Islet precursor cell (in vitro differentiated cells): ENCODE data around the gene CLEC4D.
A peak's percentile ranks its signal among the peaks of the same experiment; 100 is the strongest.
"Not testable (repeated sequence)": the region's sequence is repeated elsewhere in the genome, so short reads cannot be mapped to it uniquely, and the experiment has no call there.

ENCODE experiments used
- DNase-seq: peaks from one replicate; pipeline ENCODE4 v3.0.0-alpha.2; 2018

Gene CLEC4D

DNA sequence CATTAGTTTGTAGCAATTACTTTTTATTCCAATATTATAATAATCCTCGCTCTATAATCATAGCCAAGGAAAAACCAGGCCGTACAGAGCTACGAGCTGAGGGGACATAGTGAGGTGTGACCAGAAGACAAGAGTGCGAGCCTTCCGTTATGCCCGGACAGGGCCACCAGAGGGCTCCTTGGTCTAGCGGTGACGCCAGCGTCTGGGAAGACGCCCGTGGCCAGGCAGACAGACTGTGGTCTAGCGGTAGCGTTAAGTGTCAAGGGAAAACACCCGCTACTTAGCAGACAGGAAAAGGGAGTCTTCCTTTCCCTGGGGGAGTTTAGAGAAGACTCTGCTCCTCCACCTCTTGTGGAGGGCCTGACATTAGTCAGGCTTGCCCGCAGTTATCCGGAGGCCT, 24.5 kb downstream of the CLEC4D start:
- peak; percentile 75 for DNase-seq

DNA sequence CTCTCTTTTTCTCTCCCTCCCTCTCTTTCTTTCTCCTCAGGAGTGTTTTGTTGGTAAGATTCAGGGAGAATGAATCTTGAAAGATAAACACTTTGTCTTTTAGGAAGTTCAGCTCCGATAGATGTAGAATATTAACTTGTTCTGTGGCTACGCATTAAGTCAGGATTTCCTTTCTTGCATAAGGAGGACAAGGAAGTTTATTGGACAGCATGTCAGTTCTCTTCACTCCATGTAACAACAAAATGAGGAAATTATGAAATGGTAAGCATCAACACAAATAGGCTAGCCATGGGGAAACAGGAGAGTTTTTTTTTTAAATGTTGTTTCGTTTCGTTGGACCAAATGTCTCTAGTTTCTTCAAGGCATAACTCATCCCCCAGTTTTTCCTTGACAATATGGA, 27.5 kb downstream of the CLEC4D start, which contains the start of gene CLEC4E:
Gene CLEC4E, minus strand, starts transcription at position 75 of the 400 bp plus-strand sequence. CDS start 108 bp downstream, outside the sequence.
- DNase-seq, result not testable (repeated sequence)

DNA sequence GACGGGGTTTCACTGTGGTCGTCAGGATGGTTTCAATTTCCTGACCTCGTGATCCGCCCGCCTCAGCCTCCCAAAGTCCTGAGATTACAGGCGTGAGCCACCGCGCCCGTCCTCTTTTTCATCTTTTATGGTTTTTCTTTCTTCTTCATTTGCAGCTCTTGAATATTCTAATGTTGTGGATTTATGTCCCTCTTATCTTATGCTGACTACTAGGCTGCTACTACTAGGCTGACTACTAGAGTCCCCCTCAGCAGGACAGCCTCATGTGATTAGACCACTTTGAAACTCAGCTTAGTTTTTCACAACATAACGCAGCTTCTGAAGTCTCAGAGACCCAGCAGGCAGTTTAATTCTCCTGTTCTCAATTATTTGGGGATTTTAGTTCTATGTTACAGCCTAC, 28.3 kb downstream of the CLEC4D start:
- DNase-seq, result no peak

DNA sequence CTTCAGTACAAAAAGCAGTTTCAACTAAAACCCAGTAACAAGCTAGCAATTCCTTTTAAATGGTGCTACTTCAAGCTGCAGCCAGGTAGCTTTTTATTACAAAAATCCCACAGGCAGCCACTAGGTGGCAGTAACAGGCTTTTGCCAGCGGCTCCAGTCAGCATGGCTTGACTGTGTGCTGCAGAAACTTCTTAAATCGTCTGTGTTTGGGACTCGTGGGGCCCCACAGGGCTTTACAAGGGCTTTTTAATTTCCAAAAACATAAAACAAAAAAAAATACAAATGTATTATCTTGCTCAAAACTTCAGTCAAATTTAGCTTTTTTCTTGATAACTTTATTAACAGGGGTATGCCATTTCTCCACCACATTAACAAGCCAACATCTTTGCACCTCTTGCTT, 31.0 kb downstream of the CLEC4D start:
- peak; percentile 89 for DNase-seq

DNA sequence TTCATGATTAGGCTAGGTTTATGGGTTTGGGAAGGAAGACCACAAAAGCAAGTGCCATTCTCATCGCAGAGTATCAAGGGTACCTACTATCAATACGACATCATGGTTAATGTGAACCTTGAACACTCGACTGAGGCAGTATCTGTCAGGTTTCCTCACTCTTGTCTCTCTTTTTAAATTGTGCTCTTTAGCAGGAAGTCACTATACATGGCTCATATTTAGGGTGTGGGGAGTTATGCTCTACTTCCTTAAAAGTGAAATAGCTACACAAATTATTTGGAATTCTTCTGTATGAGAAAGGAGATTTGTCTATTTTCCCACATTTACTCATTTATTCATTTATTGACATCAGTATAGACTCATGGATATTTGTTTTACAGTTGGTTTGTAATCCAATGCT, 33.3 kb downstream of the CLEC4D start:
- DNase-seq, result no peak

DNA sequence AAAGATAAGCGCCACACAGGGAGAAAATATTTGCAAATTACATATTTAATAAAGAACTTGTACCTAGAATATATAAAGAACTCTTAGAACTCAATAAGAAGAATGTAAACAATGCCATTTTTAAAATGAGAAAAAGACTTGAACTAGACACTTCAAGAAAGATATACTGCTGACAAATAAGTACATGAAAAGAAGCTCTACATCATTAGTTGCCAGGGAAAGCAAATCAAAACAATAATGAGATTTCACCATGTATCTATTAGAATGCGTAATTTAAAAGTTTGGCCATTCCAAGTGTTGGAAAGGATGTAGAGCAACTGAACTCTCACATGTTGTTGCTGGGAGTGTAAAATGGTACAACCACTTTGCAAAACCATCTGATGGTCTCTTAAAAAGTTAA, 34.3 kb downstream of the CLEC4D start:
- no peak for DNase-seq

DNA sequence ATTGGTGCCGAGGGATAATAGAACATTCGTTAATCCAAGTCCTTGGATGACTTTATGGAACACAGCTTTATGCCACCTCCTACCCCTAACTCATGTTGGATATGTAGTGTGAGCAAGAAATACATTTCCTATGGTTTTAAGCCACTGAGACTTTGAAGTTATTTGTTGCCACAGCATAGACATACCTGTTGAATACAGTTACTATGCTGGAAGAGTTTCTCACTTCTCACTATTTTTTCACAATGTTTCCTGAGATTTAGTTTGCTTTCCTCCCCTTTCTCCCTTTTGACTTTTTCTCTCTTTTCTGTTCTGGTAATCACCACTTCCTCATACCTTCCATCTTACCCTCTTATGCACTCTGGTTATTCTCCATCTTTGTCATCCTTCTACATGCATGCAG, 34.9 kb downstream of the CLEC4D start:
- DNase-seq, result no peak

DNA sequence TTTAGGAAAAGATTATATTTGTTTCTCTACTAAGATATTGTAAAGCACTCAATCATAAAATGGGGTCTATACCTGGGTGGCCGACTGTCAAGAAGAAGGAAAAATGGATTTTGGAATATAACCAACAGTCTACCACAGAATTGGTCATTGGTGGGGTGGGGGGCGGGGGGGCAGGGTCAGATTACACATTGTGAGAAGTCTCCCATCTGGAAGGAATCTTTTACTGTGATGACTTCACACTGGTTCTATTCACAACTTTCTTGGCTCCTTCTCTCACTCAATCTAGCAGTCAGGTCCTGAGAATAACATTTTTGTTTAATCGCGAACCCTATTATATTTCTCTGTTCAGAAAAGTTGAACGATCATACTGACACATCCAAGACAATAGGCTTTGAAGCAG, 36.1 kb downstream of the CLEC4D start:
- no peak for DNase-seq

DNA sequence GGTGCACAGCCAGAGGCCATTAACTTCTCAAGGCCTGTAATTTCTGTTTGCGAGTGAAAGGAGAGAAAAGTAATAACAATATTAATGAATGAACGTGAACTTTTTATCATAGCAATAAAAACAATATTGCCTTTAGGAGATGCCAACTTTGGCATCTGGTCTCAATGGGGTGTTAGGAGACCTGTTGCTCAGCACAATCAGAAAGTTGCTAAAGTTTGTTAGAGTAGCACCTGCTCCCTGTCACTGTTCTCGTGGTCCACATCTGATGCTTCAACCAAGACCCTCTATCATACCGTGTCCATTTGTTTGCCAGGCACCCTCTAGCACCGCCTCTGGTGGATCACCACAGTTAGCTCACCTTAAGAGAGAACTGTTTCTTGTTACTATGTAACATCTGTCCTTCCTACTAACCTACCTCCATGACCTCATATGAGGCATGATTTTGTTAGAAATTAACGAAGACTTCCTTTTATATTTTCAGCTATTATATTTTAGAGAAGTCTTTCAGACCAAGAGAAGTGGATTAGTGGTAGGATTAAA, 39.9 kb downstream of the CLEC4D start:
- DNase-seq, result no peak

DNA sequence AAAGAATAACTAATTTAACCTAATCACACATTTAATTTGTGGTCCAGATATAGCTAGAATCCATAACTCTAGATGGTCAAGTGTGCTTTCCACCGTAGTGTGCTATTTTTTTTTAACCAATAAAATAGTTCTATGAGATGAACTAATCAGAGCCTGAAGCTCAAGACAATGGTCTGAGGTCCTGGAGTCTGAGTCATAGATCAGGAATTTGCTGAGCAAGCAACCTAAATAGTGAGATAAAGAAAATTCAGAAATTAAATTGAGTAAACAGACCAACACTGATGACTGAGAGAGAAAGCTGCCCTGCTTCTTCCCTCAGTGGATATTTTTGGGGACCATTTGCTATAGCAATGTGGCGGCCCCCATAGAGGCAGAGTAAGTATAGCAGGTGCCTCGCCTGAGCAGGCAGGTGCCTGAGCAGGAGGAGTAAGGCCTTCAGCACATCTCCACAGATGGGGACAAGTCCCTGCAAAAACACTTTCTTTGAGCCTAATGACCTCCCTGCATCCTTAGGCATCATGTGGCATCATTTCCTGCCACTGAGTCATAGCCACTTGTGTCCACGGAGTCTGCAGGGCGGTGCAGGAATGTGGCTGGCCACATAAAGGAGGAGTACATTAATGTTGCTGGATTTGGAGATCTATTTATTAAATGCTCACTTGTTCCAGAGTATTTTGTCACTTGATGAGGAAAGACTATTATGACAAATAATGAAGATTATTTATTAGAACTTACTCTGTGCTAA, 41.3 kb downstream of the CLEC4D start:
- peak; percentile 66 for DNase-seq

DNA sequence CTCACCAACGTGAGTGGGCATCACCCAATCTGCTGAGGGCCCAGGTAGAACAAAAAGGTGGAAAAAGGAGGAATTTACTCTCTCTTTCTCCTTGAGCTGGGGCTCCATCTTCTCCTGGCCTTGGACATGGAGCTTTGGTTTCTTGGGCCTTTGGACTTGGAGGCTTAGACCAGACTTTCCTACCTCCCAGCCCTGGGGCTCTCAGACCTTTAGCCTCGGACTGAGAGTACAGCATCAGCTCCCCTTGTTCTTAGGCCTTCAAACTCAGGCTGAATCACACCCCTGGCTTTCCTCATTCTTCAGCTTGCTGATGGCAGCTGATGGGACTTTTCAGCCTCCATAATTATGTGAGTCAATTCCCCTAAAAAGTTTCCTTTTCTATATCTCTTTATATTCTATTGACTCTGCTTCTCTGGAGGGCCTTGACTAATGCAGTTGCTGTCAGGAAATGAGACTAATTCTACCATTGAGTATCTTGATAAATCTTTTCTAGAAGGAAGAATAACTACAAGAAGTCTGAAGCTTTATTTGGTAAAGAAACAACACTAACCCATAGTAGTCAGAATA, 43.3 kb downstream of the CLEC4D start:
- no peak for DNase-seq

DNA sequence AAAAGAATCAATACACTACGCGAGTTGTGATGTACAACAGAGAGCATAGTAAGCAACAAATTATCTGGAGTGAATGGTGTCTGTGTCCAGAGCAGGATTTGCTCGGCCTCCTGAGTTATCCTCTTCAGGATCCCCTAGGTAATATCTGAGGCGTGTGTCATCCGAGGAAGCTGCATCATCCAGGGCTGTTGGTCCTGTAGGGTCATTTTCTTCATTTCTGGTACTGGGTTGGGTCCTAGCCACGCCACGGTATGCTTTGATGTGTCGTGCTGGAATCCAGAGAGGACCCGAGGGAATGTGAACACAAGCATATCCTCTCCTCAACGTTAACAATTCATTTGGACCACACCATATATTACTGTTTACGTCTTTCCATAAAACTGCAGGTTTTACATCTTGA, 46.4 kb downstream of the CLEC4D start:
- DNase-seq, result peak; percentile 90

DNA sequence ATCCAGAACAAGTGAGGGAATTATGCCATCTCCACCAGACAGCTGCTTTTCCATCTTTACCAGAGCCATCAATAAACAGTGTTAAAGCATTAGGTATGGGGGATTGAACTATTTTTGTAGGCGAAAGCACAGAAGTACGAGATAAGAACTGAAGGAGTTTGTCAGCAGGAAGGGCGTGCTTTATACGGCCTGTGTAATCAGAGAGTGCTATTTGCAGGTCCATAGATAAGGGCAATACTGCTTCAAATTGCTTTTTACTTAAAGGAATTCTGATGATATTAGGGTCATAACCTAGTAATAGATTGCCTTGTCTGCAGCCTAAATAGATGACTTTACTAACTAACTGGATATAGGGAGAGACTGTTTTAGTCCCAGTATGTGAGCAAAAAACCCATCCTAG, 47.7 kb downstream of the CLEC4D start:
- DNase-seq, result no peak

DNA sequence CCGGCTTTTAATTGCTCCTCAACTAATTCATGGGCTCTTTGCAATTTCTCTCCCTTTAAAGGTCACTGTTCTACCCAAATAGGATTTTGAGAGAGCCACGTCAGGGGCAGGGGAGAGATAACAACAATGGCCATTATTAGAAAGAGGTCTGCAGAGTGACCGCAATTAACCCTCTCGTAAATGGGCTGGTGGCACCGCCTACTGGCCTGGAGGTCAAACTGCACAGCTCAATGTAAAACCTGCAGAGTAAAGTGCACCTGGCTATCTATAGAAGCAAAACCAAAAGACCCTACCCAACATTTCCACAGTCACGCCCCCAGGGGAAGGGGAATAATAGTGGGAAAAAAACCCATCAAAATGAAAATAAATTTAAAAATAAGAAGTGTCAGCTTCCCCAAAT, 49.0 kb downstream of the CLEC4D start:
- DNase-seq, result no peak

DNA sequence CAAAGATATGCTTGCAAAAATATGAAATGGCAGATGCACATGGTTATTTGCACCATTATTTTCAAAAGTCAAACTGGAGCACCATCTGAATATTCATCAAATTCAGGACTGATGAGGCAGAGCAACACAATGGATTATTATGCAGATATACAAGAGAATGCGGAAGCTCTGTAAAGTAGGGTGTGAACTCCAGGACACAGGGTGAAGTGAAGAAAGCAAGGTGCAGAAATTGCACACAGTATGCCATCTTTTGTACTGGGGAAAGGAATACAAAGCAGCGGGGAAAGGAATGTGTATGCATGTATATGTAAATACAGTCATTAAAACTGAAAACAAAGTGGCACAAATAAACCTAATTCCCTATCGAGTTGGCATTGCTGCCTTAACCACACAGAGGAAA, 50.1 kb downstream of the CLEC4D start:
- no peak for DNase-seq

DNA sequence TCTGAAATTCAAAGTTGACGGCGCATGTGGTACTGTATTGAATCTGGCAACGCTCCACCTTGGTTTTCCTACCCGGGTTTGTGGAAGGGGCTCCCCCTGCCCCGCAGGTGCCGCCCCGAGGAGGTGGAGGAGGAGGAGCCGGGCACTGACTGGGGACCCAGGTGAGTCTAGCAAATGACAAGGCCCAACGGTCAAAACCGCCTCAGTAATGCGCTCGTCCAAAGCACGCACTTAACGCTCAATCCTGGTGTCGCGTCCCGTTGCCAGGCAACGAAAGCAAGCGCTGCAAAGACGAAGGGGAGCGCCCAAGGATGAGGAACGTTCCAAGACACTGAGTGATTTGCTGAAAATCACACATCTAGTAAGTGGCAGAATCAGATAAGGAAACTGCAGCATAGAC, 51.4 kb downstream of the CLEC4D start:
- no peak for DNase-seq

DNA sequence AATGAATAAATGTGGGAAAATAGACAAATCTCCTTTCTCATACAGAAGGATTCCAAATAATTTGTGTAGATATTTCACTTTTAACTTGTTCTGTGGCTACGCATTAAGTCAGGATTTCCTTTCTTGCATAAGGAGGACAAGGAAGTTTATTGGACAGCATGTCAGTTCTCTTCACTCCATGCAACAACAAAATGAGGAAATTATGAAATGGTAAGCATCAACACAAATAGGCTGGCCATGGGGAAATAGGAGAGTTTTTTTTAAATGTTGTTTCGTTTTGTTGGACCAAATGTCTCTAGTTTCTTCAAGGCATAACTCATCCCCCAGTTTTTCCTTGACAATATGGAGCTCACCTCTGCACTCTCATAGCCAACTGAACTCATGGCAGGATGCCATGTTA, 52.7 kb downstream of the CLEC4D start:
- DNase-seq, result not testable (repeated sequence)

DNA sequence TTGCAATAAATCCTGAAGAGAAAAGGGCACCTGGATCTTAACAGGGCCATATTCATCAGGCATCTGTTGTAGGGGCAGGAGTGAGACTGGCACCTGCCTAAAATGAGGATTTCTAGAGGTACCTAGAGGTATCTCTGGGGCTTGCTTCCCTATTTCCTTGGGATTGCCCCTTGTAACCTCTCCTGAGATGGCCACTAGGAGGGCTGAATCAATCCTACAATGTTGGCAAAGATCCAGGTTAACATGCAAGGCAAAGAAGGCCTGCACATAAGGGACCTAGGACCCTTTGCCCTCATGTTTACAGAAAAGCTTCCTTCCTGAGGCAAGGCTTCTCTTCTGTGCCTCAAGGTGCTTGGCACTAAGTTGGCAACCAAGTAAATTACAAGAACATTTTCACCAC, 53.2 kb downstream of the CLEC4D start:
- DNase-seq, result no peak
